HepG2 (cell line): ENCODE data around the gene PROCR.
"Not testable (repeated sequence)": the region's sequence is repeated elsewhere in the genome, so short reads cannot be mapped to it uniquely, and the experiment has no call there.

Source experiments
- CENPT ChIP-seq: sonication (generic); formaldehyde crosslinking; IDR thresholded peaks from 2 replicates; pipeline ENCODE4 v1.8.0; 2022; ENCODE audit warnings: low read depth, mild to moderate bottlenecking, moderate library complexity, missing genetic modification reagents
- CHD2 ChIP-seq: IDR thresholded peaks from 2 replicates; pipeline ENCODE4 v1.6.1; 2011; ENCODE audit warnings: low read depth, low read length, improper control_type of control experiment
- EZH2 ChIP-seq: conservative IDR thresholded peaks from 2 replicates; pipeline ENCODE4 v1.6.1; 2012; ENCODE audit warnings: mild to moderate bottlenecking, low read depth, low read length, moderate library complexity
- HIVEP1 ChIP-seq: sonication (generic); formaldehyde crosslinking; IDR thresholded peaks from 2 replicates; pipeline ENCODE4 v1.4.0; 2020; ENCODE audit warnings: mild to moderate bottlenecking, missing genetic modification reagents
- PHF21A ChIP-seq: sonication (generic); formaldehyde crosslinking; IDR thresholded peaks from 2 replicates; pipeline ENCODE4 v1.5.0; 2020; ENCODE audit warnings: mild to moderate bottlenecking, missing genetic modification reagents
- PREB ChIP-seq: sonication (generic); formaldehyde crosslinking; IDR thresholded peaks from 2 replicates; pipeline ENCODE4 v1.4.0; 2020; ENCODE audit warnings: missing genetic modification reagents
- SMAD1 ChIP-seq: sonication (generic); formaldehyde crosslinking; IDR thresholded peaks from 2 replicates; pipeline ENCODE4 v1.4.0; 2020; ENCODE audit warnings: missing genetic modification reagents, low read depth, mild to moderate bottlenecking, borderline replicate concordance
- SPEN ChIP-seq: sonication (generic); formaldehyde crosslinking; IDR thresholded peaks from 2 replicates; pipeline ENCODE4 v1.5.1; 2020; ENCODE audit warnings: low read depth, mild to moderate bottlenecking, missing genetic modification reagents
- ZNF652 ChIP-seq: IDR thresholded peaks from 2 replicates; pipeline ENCODE4 v1.6.1; 2016; ENCODE audit warnings: low read depth, borderline replicate concordance
- ZNF777 ChIP-seq: sonication (generic); formaldehyde crosslinking; IDR thresholded peaks from 2 replicates; pipeline ENCODE4 v1.4.0; 2020; ENCODE audit warnings: missing genetic modification reagents
- TF ChIP-seq, protein P1 (sequence below): sonication (generic); formaldehyde crosslinking; IDR thresholded peaks from 2 replicates; pipeline ENCODE4 v1.9.0; 2022; ENCODE audit warnings: low read depth, missing genetic modification reagents
- TF ChIP-seq, protein P2 (sequence below): sonication (generic); formaldehyde crosslinking; IDR thresholded peaks from 2 replicates; pipeline ENCODE4 v1.5.0; 2020; ENCODE audit warnings: mild to moderate bottlenecking, missing genetic modification reagents, moderate library complexity
- TF ChIP-seq, protein P3 (sequence below): sonication (generic); formaldehyde crosslinking; IDR thresholded peaks from 2 replicates; pipeline ENCODE4 v1.4.0; 2020; ENCODE audit warnings: low read depth, missing genetic modification reagents

GRCh38 chr20:35193031-35193791 lies 21.3 kb downstream of the PROCR start:
- TF ChIP-seq, protein P1, sequence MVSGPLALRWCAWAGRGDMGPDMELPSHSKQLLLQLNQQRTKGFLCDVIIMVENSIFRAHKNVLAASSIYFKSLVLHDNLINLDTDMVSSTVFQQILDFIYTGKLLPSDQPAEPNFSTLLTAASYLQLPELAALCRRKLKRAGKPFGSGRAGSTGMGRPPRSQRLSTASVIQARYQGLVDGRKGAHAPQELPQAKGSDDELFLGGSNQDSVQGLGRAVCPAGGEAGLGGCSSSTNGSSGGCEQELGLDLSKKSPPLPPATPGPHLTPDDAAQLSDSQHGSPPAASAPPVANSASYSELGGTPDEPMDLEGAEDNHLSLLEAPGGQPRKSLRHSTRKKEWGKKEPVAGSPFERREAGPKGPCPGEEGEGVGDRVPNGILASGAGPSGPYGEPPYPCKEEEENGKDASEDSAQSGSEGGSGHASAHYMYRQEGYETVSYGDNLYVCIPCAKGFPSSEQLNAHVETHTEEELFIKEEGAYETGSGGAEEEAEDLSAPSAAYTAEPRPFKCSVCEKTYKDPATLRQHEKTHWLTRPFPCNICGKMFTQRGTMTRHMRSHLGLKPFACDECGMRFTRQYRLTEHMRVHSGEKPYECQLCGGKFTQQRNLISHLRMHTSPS (CRISPR knock-in tag): not testable (repeated sequence)
- TF ChIP-seq, protein P2, sequence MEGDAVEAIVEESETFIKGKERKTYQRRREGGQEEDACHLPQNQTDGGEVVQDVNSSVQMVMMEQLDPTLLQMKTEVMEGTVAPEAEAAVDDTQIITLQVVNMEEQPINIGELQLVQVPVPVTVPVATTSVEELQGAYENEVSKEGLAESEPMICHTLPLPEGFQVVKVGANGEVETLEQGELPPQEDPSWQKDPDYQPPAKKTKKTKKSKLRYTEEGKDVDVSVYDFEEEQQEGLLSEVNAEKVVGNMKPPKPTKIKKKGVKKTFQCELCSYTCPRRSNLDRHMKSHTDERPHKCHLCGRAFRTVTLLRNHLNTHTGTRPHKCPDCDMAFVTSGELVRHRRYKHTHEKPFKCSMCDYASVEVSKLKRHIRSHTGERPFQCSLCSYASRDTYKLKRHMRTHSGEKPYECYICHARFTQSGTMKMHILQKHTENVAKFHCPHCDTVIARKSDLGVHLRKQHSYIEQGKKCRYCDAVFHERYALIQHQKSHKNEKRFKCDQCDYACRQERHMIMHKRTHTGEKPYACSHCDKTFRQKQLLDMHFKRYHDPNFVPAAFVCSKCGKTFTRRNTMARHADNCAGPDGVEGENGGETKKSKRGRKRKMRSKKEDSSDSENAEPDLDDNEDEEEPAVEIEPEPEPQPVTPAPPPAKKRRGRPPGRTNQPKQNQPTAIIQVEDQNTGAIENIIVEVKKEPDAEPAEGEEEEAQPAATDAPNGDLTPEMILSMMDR: not testable (repeated sequence)
- TF ChIP-seq HIVEP1 (CRISPR knock-in tag); PHF21A (CRISPR knock-in tag); SMAD1; SPEN (CRISPR knock-in tag); PREB (CRISPR knock-in tag); ZNF777 (CRISPR knock-in tag); ZNF652; CHD2; CENPT; EZH2: not testable (repeated sequence)
- TF ChIP-seq, protein P3, sequence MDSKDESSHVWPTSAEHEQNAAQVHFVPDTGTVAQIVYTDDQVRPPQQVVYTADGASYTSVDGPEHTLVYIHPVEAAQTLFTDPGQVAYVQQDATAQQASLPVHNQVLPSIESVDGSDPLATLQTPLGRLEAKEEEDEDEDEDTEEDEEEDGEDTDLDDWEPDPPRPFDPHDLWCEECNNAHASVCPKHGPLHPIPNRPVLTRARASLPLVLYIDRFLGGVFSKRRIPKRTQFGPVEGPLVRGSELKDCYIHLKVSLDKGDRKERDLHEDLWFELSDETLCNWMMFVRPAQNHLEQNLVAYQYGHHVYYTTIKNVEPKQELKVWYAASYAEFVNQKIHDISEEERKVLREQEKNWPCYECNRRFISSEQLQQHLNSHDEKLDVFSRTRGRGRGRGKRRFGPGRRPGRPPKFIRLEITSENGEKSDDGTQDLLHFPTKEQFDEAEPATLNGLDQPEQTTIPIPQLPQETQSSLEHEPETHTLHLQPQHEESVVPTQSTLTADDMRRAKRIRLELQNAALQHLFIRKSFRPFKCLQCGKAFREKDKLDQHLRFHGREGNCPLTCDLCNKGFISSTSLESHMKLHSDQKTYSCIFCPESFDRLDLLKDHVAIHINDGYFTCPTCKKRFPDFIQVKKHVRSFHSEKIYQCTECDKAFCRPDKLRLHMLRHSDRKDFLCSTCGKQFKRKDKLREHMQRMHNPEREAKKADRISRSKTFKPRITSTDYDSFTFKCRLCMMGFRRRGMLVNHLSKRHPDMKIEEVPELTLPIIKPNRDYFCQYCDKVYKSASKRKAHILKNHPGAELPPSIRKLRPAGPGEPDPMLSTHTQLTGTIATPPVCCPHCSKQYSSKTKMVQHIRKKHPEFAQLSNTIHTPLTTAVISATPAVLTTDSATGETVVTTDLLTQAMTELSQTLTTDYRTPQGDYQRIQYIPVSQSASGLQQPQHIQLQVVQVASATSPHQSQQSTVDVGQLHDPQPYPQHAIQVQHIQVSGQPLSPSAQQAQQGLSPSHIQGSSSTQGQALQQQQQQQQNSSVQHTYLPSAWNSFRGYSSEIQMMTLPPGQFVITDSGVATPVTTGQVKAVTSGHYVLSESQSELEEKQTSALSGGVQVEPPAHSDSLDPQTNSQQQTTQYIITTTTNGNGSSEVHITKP (CRISPR knock-in tag): not testable (repeated sequence)
